Panc1 (cell line): ENCODE results near the gene KCNMA1. TPM values are rescaled to one million over a fixed set of nuclear protein-coding genes. Genes with fewer than 3 reads are reported as not detected.

Experiments
- ATAC-seq: fragments of 200-7000 bp; cut with Tn5 transposase; 2 replicates; pipeline ENCODE4 v1.9.1; 2020; ENCODE audit warnings: mild to moderate bottlenecking, moderate library complexity
- BruUV-seq: library from RNA; stranded (reverse); fragments of 400-500 nt; replicated peaks from 2 replicates; lab custom pipeline; 2021; lab: Mats Ljungman, UMichigan
- CTCF ChIA-PET: fragments of 300-600 bp; sonication (Branson Sonifier 250); formaldehyde crosslinking; loops from one replicate; lab custom pipeline; 2022; ENCODE audit warnings: antibody characterized with exemption; lab: Charles Lee
- POLR2A ChIA-PET: fragments of 300-600 bp; sonication (Branson Sonifier 250); formaldehyde crosslinking; loops from one replicate; lab custom pipeline; 2022; ENCODE audit warnings: antibody characterized with exemption; lab: Charles Lee
- DNase-seq: peaks from one replicate; pipeline ENCODE4 v3.0.0-alpha.2; 2010; ENCODE audit warnings: low read depth, low spot score
- H3K27ac ChIP-seq: 2 replicates; pipeline ENCODE4 v1.5.1; 2011; ENCODE audit warnings: mild to moderate bottlenecking, low read length, inconsistent platforms
- H3K27me3 ChIP-seq: fragments of 200-500 bp; sonication (Bioruptor generic); 2 replicates; pipeline ENCODE4 v1.6.0; 2014; ENCODE audit warnings: low read length, inconsistent platforms; ENCODE audit not compliant: control insufficient read depth, insufficient read depth
- H3K36me3 ChIP-seq: fragments of 200-500 bp; sonication (Bioruptor generic); 2 replicates; pipeline ENCODE4 v1.5.1; 2014; ENCODE audit warnings: inconsistent platforms, mild to moderate bottlenecking, low read length, moderate library complexity; ENCODE audit not compliant: control insufficient read depth, insufficient read depth
- H3K4me1 ChIP-seq: 2 replicates; pipeline ENCODE4 v1.5.1; 2011; ENCODE audit warnings: inconsistent platforms, mild to moderate bottlenecking, low read length, moderate library complexity; ENCODE audit not compliant: control insufficient read depth, insufficient read depth
- H3K4me3 ChIP-seq, 2 experiments: 2 replicates each; pipeline ENCODE4 v1.5.1; 2011 to 2012; ENCODE audit warnings: low read depth in 2 of 2, low read length in 2 of 2, mild to moderate bottlenecking in 2 of 2, inconsistent platforms in 1 of 2, moderate library complexity in 1 of 2
- H3K9me3 ChIP-seq: fragments of 200-500 bp; sonication (Bioruptor generic); 2 replicates; pipeline ENCODE4 v1.5.1; 2014; ENCODE audit warnings: low read depth, mild to moderate bottlenecking, inconsistent platforms, low read length, moderate library complexity; ENCODE audit not compliant: control insufficient read depth, insufficient read depth
- POLR2AphosphoS5 ChIP-seq: IDR thresholded peaks from 2 replicates; pipeline ENCODE4 v1.6.1; 2012; ENCODE audit warnings: mild to moderate bottlenecking, low read depth, low read length, moderate library complexity
- SIN3A ChIP-seq: IDR thresholded peaks from 2 replicates; pipeline ENCODE4 v1.6.1; 2012; ENCODE audit warnings: low read depth, mild to moderate bottlenecking, low read length, moderate library complexity, borderline replicate concordance; ENCODE audit not compliant: insufficient read depth
- TCF7L2 ChIP-seq: IDR thresholded peaks from 2 replicates; pipeline ENCODE4 v1.6.1; 2011; ENCODE audit warnings: mild to moderate bottlenecking, low read depth, low read length, inconsistent platforms
- in situ Hi-C: cut with HindIII; loops from 2 replicates; pipeline ENCODE4 v1.10.0; 2016; ENCODE audit warnings: low sequenced_read_pairs, low pct_unique_long_range_greater_than_20kb
- intact Hi-C: fragments of 100-400 bp; cut with micrococcal nuclease; formaldehyde crosslinking; loops from one replicate; pipeline ENCODE4 v1.10.0; 2022; ENCODE audit not compliant: unreplicated experiment
- total RNA-seq: library from RNA; stranded (reverse); gene quantifications from one replicate; pipeline ENCODE4 v1.2.1, GENCODE V29; 2021; ENCODE audit not compliant: unreplicated experiment
- TF ChIP-seq, protein P1 (sequence below), 2 experiments: IDR thresholded peaks; 2 replicates each; pipeline ENCODE4 v1.6.1; 2011 to 2012; ENCODE audit warnings: low read depth in 2 of 2, control low read depth in 1 of 2, low read length in 1 of 2, mild to moderate bottlenecking in 1 of 2, moderate library complexity in 1 of 2; ENCODE audit not compliant: insufficient read depth in 1 of 2
- TF ChIP-seq, protein P2 (sequence below): fragments of 450-650 bp; IDR thresholded peaks from 2 replicates; pipeline ENCODE4 v1.5.1; 2017; ENCODE audit warnings: mild to moderate bottlenecking

The KCNMA1 gene
- total RNA-seq, 1 experiment from 2014 or later: 91.9 TPM

DNA sequence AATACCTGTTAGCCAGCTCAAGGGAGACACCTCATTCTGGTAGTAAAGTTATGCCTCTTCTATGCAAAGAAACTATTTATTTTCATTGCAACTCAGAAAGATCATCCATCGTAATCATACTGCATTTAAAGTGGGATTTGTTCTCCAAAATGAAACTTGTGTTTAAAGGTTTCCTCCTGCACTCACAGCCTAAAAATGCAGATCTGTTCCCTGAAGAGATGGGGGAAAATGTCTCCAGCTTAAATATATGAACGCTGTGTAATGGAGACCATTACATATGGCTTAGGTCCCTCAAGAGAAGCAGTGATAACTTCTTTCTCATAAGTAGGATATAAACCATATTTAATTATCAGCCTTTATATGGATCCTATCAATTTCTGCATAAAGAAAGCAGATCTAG lies 665.1 kb downstream of the KCNMA1 start:
- ChIA-PET POLR2A (no interaction called here), CTCF (no interaction called here)
- no peaks in the 10 kb centered on the region for H3K4me1 ChIP-seq
- ATAC-seq (no peak), DNase-seq (no peak)
- no peak overlapping the region for H3K27ac ChIP-seq
- H3K36me3 ChIP-seq: no peaks in the 10 kb centered on the region
- no peaks in the 10 kb centered on the region for H3K9me3 ChIP-seq
- in situ Hi-C loops (no loop called here), intact Hi-C loops (no loop called here)
- TF ChIP-seq, protein P1, sequence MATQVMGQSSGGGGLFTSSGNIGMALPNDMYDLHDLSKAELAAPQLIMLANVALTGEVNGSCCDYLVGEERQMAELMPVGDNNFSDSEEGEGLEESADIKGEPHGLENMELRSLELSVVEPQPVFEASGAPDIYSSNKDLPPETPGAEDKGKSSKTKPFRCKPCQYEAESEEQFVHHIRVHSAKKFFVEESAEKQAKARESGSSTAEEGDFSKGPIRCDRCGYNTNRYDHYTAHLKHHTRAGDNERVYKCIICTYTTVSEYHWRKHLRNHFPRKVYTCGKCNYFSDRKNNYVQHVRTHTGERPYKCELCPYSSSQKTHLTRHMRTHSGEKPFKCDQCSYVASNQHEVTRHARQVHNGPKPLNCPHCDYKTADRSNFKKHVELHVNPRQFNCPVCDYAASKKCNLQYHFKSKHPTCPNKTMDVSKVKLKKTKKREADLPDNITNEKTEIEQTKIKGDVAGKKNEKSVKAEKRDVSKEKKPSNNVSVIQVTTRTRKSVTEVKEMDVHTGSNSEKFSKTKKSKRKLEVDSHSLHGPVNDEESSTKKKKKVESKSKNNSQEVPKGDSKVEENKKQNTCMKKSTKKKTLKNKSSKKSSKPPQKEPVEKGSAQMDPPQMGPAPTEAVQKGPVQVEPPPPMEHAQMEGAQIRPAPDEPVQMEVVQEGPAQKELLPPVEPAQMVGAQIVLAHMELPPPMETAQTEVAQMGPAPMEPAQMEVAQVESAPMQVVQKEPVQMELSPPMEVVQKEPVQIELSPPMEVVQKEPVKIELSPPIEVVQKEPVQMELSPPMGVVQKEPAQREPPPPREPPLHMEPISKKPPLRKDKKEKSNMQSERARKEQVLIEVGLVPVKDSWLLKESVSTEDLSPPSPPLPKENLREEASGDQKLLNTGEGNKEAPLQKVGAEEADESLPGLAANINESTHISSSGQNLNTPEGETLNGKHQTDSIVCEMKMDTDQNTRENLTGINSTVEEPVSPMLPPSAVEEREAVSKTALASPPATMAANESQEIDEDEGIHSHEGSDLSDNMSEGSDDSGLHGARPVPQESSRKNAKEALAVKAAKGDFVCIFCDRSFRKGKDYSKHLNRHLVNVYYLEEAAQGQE (IDR thresholded peaks at IDR 0.05; ENCODE audit: insufficient read depth in 1 of 2, low read depth in 2 of 2, low read length in 1 of 2): no peak
- no TSS peak for BruUV-seq
- H3K4me3 ChIP-seq: no peak overlapping the region
- no peaks in the 10 kb centered on the region for H3K27me3 ChIP-seq

DNA sequence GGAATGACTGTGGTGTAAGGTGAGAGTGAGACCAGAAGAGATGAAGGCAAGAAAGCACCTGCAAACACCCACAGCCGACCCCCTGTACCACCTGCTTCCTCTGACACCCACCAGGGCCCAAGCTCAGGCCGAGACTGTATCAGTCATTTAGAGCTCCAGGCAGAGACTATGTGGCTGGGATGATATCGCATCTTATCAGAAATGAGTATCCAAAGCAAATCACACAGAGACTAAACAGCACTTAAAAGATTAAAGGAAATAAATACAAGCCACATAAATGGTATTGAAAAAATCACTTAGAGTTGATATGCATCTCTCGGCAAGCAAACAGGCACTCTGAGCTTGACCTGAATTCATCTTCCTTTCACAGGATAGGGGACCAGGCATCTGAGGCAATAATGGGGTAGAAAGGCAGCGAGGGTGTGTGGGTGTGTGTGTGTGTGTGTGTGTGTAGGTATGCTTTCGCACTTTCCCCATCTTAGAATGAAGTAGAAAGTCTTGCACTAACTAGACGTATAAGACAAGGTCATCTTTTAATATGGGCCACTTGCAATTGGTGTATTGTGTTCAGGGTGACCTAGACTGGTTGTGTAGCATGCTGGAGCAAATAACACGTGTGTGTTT lies 665.9 kb downstream of the KCNMA1 start:
- in situ Hi-C loops: no loop called here
- Histone ChIP-seq H3K9me3 (no peaks in the 10 kb centered on the region), H3K4me3 (no peak overlapping the region), H3K36me3 (no peaks in the 10 kb centered on the region), H3K4me1 (no peaks in the 10 kb centered on the region), H3K27ac (no peak overlapping the region), H3K27me3 (no peaks in the 10 kb centered on the region)
- ChIA-PET CTCF (no interaction called here), POLR2A (no interaction called here)
- no peak for DNase-seq
- no peak for TF ChIP-seq POLR2AphosphoS5
- TF ChIP-seq, protein P1 (IDR thresholded peaks at IDR 0.05; ENCODE audit: insufficient read depth in 1 of 2, low read depth in 2 of 2, low read length in 1 of 2): no peak
- TF ChIP-seq TCF7L2: no peak
- TF ChIP-seq, protein P2, sequence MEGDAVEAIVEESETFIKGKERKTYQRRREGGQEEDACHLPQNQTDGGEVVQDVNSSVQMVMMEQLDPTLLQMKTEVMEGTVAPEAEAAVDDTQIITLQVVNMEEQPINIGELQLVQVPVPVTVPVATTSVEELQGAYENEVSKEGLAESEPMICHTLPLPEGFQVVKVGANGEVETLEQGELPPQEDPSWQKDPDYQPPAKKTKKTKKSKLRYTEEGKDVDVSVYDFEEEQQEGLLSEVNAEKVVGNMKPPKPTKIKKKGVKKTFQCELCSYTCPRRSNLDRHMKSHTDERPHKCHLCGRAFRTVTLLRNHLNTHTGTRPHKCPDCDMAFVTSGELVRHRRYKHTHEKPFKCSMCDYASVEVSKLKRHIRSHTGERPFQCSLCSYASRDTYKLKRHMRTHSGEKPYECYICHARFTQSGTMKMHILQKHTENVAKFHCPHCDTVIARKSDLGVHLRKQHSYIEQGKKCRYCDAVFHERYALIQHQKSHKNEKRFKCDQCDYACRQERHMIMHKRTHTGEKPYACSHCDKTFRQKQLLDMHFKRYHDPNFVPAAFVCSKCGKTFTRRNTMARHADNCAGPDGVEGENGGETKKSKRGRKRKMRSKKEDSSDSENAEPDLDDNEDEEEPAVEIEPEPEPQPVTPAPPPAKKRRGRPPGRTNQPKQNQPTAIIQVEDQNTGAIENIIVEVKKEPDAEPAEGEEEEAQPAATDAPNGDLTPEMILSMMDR: no peak
- TF ChIP-seq SIN3A: no peak
- BruUV-seq: no TSS peak
- no peak for ATAC-seq
- intact Hi-C loops: no loop called here
